Measurements from ENCODE around the gene SLC35A3.
"Not testable (repeated sequence)": the region's sequence is repeated elsewhere in the genome, so short reads cannot be mapped to it uniquely, and the experiment has no call there.

SLC35A3 gene

DNA sequence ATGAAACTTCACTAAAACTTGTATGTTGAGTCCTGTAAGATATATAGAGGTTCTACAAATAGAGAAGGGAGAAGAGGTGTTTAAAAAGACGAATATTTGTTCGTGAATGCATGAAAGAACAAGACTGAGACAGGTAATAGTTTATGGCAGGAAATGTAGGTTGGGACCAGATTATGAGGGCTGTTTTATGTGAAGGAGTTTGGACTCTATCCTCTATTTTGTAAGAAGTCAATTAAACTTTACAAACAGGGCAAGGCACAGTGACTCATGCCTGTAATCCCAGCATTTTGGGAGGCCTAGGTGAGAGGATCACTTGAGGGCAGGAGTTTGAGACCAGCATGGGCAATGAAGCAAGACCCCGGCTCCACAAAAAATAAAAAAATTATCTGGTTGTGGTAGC, 5.7 kb downstream of the SLC35A3 start:
- DNase-seq, result no peak

DNA sequence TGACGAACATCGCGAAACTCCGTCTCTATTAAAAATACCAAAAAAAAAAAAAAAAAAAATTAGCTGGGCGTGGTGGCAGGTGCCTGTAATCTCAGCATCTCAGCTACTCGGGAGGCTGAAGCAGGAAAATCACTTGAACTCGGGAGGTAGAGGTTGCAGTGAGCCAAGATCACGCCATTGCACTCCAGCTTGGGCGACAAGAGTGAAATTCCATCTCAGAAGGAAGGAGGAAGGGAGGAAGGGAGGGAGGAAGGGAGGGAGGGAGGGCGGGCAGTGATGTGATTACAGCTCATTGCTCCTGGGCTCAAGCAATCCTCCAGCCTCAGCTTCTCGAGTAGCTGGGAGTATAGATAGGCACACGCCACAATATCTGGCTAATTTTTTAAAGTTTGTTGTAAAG, 7.5 kb downstream of the SLC35A3 start:
- DNase-seq, result not testable (repeated sequence)

DNA sequence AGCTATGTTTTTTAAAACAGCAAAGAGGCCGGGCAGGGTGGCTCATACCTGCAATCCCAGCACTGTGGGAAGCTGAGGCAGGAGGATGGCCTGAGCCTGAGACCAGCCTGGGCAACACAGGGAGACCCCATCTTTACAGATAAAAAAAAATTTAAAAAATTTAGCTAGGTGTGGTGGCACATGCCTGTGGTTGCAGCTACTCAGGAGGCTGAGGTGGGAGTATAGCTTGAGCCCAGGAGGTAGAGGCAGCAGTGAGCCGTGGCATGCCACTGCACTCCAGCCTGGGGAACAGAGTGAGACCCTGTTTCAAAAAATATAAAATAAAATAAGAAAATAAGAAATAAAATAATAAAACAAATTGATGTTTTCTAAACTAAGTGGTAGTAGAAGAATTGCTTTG, 8.4 kb downstream of the SLC35A3 start:
- DNase-seq, result no peak

DNA sequence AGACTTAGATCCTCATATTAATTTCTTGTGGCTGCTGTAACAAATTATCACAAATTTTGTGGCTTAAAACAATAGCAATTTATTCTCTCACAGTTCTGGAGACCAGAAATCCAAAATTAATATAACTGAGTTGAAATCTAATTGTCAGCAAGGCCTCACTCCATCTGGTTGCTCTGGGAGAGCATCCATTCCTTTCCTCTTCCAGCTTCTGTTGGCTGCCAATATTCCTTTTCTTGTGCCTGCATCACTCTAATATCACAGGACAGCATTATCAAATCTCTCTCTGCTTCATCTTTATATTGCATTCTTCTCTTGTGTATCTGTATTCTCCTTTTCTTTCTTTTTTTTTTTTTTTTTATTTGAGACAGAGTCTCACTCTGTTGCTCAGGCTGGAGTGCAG, 9.3 kb downstream of the SLC35A3 start:
- DNase-seq, result no peak

DNA sequence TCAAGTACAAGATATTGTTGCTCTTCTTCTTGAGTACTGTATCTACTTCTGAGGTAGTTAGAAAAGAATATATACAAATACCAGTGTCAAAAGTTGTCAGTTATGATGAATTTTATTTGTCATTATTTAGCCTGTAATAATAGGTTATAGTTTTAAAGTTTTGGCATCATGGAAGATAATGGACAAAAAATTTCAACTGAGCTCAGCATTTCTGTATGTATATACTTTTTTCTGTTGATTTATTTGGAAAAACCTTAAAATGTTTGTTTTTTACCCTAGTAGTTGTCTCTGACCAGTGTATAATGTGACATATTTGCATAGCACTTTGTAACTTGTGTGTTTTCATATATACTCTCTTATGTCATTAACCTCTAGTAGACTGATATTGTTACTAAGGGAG, 11.1 kb downstream of the SLC35A3 start:
- DNase-seq, result no peak

DNA sequence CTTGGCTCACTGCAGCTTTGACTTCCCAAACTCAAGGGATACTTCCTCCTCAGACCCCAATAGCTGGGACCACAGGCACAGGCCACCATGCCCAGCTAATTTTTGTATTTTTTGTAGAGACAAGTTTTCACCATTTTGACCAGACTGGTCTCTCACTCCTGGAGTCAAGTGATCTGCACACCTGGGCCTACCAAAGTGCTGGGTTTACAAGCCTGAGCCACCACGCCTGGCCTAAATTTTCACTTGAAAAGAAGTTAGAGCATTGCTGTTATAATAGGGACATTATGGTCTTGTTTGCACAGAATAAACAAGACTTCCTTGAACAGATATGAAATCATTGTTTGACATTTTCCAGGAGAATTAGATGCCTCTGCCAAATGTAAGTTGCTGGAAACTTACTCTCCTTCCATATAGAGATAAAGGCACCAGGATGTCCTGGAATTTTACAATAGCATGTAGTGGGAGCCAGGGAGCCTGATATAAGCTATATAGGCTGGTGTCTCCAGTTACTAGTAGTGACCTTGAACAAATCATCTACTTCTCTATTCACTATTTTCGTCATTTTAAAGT, 16.9 kb downstream of the SLC35A3 start:
- no peak for DNase-seq

DNA sequence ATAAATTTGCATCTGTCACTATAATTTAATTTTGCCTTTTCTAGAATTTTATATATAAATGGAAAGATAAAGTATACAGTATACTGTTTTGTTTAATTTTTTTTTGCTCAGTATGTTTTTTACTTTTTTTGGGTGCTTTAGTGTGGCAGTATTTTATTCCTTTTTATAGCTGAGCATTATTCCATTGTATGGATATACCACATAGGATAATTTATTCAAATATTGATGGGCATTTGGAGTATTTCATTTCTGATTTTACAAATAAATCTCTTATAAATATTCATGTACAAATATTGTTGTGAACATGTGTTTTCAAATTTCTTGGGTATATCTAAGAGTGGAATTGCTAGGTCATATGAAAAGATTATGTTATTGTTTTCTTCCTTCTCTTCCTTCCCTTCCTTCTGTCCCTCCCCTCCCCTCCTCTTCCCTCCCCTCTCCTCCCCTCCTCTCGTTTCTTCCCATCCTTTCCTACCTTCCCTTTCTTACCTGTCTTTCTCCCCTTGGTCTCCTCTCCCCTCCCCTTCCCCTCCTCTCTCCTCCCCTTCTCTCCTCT, 18.5 kb downstream of the SLC35A3 start:
- no peak for DNase-seq

DNA sequence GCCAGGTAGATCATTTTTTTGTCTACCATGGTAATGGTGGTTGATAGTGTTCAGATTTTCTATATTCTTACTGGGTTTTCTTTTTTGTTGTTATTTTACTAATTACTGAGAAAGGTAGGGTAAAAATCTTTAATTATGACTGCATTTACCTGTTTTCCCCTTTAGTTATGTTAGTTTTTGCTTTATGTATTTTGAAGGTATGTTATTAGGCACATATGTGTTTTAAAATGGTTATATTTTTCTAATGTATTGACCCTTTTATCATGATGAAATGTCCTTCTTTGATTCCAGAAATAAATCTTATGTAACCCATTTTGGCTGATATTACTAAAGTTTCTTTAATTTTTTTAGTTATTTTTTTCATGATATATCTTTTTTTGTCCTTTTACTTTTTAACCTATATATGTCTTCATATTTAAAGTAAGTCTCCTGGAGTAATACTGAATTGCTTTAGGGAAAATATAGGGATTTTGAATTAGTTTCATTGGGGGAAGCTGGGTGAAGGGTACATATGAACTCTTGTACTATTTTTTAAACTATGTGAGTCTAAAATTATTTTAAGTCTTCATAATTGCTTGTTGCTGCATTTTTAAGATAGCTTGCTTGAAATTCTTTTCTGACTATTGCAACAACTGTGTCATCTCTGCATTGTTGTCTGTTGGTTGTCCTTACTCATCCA, 22.4 kb downstream of the SLC35A3 start:
- DNase-seq, result no peak

DNA sequence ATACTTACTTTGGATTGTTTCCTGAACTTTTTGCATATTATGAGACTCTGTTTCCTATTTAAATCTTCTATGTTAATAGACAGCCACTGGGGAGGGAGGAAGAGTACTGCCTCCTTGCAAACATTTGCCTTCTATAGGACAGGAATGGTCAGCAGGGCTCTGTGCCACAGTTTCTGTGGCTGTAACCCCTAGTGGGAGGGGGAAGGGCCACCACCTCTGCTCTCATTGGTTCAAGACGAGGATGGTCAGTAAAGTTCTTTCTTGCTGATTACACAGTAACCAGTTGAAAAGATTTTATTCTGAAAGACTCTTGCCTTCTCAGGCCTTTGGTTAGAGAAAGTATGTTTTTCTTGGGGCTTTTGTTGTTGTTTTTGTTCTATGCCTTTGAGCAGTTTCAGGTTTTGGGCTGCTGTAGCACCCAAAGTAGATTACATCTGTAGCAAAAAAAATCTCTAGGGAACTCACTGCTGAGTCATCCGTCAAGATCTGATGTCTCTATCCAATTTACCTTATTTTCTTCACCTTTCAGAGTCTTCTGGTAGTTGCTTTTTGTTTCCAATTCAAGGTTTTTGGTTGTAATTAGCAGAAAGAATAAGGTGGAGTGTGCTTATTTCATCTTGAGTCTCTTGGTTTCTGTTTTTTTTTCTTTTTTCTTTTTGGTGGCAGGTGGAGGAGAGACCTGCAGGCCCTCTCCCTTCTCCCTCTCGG, 23.1 kb downstream of the SLC35A3 start:
- DNase-seq, result no peak

DNA sequence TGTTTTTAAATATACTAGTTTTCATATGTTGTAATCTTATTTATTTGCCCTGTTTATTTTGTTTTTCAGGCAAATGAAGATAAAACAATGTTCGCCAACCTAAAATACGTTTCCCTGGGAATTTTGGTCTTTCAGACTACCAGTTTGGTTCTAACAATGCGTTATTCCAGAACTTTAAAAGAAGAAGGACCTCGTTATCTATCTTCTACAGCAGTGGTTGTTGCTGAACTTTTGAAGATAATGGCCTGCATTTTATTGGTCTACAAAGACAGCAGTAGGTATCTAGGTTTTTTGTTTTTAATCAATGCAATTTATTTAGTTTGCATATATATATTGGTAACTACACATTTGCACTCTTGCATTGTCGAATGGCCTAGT, 23.7 kb downstream of the SLC35A3 start:
- no peak for DNase-seq

DNA sequence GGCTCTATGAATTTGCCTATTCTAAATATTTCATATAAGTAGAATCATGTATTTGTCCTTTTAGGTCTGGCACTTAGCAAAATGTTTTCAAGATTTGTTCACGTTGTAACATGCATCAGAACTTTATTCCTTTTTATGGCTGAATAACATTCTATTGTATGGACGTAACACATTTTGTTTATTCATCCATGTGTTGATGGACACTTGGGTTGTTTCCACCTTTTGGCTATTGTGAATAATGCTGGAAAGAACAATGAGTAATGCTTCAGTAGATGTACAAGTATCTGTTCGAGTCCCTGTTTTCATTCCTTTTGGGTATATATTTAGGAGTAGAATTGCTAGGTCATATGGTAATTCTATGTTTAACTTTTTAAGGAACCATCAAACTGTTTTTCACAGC, 24.7 kb downstream of the SLC35A3 start:
- no peak for DNase-seq

DNA sequence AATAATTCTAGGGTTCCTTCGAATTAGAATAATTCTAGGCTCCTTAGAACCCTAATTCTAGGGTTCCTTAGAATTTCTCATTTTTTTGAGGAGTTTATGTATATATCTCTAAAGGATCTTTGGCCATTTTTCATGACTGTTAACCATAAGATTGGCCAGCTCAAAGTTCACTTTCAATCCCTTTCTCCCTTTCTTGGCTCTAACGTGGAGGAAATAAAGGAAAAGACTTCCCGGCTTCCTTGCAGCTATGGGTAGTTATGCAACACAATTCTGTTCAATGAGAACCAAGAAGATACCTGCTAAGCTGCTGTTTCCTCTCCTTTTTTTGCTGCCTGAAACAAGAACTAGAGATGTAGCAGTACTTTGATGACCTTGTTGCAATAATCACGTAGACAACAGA, 27.2 kb downstream of the SLC35A3 start:
- DNase-seq, result no peak

DNA sequence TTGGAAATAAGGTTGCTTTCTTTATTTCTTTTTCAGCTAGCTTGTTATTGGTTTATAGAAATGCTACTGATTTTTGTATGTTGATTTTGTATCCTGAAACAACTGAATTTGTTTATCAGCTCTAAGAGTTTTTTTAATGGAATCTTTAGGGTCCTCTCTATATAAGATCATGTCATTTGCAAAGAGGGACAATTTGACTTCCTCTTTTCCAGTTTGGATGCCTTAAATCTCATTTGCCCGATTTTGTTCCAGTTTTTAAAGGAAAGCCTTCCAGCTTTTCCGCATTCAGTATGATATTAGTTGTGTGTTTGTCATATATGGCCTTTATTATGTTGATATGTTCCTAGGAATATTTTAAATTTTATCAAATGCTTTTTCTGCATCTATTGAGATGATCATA, 31.7 kb downstream of the SLC35A3 start:
- no peak for DNase-seq

DNA sequence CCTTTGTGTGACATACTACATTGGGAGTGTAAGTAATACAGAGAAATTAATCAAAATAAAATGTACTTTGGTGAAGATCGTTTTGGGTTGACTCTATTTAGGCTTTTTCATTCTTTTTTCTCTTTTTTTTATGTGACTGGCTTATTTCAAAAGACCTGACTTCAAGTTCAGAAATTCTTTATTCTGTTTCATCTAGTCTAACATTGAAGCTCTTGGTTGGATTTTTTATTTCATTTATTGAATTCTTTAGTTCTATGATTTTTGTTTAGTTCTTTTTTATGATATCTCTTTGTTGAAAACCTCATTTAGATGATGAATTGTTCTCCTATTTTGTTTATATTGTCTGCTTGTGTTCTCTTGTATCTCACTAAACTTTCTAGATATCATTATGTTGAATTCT, 35.6 kb downstream of the SLC35A3 start:
- DNase-seq, result no peak

DNA sequence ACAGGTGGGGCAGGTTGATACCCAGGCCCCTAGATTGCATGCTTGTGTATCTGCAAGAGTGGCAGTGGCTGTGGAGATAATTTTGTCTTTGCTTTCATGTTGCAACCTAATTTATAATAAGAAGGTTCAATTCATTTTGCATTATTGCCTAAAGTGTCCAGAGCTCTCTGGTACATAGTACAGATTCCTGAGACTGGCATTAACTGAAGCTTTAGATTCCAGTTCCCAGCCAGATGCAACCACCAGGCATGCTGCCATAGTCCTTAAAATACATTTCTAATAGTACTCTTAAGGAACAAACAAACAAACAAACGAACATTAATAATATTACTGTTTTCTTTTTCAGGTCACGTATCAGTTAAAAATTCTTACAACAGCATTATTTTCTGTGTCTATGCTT, 36.9 kb downstream of the SLC35A3 start:
- no peak for DNase-seq

DNA sequence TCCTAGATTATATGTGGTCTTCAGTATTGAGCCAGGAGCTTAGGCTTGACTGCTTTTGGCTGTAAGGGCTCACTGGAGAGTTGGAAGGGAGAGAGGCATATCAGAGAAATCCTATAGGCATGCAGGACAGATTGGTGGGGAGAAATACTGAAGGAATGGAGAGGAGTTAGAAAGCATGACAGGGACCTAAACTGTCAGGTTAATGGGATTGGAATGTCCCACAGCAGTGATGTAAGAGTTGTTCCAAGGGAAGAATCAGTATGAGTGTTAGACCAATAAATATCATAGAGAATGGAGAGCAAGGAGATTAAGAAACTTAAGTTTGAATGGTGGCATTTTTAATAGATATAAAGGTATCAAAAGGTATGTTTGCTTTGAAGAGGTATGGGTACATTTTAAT, 39.7 kb downstream of the SLC35A3 start:
- no peak for DNase-seq

DNA sequence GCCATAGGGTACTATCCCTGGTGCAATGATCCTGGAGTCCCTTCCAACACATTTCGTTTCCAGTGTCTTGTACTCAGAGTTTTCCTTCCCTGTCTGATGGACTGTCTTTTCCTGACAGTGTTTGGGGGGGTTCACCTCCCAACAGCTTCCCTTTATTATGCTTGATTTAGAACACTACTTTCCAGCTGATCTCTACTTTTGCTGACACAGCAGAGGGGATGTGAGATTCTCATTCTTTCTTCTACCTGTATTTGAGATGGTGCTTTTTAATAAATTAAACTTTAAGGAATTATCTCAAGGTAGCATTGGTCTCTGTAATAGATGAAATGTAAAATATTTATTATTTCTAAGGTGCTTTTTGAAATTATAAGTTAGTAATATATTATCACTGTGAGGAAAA, 41.0 kb downstream of the SLC35A3 start:
- DNase-seq, result no peak

DNA sequence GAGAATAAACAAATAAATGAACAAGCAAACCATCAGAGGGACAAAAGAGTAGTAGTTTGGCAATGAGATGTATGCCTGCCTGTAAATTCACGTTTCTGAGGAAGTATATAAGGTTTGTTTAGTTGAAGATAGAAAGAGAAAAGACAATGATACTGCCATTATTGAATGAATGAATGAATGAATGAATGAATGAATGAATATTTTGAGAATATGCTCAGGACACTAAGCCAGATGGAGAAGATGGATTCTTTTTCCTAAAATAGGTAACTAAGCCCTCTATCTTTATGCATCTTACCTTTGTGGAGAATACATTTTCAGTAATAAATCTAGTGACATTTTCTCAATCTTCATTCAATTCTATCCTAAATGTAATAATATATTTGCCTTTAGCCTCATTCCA, 49.4 kb downstream of the SLC35A3 start:
- no peak for DNase-seq

DNA sequence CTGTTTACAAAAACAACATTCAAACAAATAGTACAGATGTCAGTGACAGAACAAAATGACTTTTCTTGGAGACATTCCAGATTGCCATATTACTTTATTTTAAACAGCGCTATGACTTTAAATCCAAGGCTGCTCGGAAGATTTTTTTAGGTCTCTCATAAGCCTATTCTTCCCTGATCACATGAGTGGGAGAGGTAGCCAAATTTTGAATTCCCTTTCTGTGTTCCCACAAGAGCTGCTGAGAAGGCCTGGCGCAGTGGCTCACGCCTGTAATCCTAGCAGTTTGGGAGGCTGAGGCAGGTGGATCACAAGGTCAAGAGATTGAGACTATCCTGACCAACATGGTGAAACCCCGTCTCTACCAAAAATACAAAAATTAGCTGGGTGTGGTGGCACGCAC, 53.7 kb downstream of the SLC35A3 start:
- no peak for DNase-seq

DNA sequence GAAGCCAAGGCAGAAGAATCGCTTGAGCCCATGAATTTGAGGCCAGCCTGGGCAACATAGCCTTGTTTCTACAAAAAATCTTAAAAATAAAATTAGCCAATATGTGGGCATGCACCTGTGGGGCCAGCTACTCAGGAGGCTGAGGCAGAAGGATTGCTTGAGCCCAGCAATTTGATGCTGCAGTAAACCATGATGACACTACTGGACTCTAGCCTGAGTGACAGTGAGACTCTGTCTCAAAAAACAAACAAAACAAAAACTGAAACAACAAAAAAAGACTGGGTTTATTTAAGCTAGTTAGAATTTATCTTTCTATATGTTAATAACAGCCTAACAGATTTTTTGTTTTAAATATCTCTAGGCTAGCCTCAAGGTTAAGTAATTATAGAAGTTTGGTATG, 57.4 kb downstream of the SLC35A3 start:
- DNase-seq, result no peak

DNA sequence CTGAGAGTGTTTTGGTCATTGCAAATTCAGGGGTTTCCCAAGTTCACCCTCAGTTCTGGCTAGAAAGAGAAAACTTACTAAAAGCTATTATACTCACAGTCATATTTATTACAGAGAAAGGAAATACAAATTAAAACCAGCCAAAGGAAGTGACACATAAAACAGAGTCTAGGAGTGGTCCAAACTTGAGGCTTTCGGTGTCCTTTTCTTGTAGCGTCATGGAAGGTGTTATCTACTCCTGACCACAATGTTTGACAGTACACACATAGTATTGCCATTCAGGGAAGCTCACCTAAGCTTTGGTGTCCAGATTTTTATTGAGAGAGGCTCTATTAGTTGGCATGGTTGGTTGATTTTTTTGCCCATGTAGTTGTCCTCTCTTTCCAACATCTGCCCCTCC, 59.0 kb downstream of the SLC35A3 start:
- DNase-seq, result no peak

DNA sequence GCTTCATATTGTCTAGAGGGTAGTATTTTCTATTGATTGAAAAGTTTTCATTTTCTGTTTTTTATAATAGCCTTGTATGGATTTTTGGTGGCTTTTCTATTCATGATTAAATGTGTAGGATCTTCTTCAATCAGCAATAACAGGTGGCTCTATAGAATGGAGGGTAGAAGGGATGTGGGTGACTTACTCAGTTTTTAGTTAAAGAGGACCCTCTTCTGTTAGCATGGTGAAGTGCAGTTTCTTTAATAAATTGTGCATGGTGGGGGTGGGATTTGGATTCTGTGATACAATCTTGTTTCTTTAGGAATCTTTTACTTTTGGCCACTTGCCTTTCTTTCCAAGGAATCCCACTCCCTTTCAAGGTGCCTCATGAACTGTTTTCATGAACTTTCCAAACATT, 64.7 kb downstream of the SLC35A3 start:
- no peak for DNase-seq

DNA sequence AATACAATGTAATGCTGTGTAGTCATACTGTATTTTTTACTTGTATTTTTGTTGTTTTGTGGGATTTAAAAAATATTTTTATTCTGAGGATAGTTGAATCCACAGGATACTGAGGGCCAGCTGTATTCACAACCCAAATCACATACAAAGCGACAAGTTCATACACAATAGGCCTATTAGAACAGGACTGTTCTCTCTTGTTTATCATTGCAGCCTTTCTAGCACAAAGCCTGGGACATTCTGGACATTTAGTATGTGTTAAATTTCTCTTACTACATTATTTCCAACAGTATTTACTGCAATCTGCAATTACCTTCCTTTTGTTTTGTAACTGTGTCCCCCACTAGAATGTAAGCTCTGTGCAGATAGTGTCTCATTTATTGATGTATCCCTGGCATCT, 65.4 kb downstream of the SLC35A3 start:
- no peak for DNase-seq

Data from NCI-H1417 treated with DMSO at 0.1 percent for 48 hours (cell line).